Breast epithelium (tissue), 3 donors: Measurements from ENCODE around the gene IL1RN.

Experiments
- CTCF ChIP-seq, 3 donors: fragments of 450-650 bp; IDR thresholded peaks; one replicate each; pipeline ENCODE4 v1.5.1; 2016 to 2017; ENCODE audit warnings: antibody characterized with exemption in 3 of 3, mild to moderate bottlenecking in 3 of 3, moderate library complexity in 3 of 3
- POLR2A ChIP-seq: fragments of 450-650 bp; IDR thresholded peaks from one replicate; pipeline ENCODE4 v1.6.1; 2016; ENCODE audit warnings: antibody characterized with exemption, mild to moderate bottlenecking, moderate library complexity
- POLR2AphosphoS5 ChIP-seq, 3 donors: sonication (generic); formaldehyde crosslinking; IDR thresholded peaks; one replicate each; pipeline ENCODE4 v1.6.1; 2017; ENCODE audit warnings: antibody characterized with exemption in 3 of 3

DNA sequence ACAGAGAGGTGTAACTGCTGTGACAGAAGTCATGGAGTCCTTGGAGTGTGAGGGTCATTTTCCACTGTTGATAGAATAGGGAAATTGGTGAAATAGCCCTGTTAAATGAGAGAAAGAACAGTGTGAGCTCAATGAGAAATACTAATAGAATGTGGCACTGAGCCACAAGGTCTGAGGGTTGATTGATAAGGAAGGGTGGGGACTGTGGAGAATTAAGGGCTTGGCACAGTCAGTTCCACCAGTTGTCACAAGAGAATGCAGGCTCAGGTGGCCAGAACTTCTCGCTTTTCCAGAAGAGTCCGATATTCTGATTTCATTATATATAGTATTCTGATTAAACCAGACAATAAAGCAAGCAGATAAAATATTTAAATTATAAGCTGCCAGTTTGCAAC lies 9.1 kb upstream of the IL1RN start:
- no peak for TF ChIP-seq CTCF (IDR thresholded peaks at IDR 0.05)
- no peak for TF ChIP-seq POLR2A
- no peak for TF ChIP-seq POLR2AphosphoS5 (IDR thresholded peaks at IDR 0.05)
